ENCODE results near the gene IL27RA. TPM values are rescaled to one million over a fixed set of nuclear protein-coding genes. Genes with fewer than 3 reads are reported as not detected.

IL27RA gene
- total and polyA plus RNA-seq, 8 donors: 0.88 to 8.2 (median 1.9) TPM

DNA sequence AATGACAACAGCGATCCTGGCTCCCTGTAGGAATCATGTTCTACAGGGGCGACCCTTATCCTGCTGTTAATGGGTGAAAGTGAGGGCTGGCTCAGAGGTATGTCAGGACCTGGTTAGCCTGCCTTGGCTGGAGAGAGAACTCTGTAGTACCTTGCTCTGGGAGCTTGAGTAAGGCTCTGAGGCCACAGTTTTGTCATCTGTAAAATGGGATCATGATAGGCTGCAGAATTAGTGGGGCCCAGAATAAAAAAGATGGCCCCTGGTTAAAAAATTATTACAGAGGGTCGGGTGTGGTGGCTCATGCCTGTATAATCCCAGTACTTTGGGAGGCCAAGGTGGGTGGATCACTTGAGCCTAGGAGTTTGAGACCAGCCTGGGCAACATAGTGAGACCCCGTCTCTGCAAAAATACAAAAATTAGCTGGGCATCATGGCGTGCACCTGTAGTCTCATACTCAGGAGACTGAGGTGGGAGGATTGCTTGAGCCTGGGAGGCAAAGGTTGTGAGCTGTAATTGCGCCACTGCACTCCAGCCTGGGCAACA, 69.5 kb downstream of the IL27RA start:
- no peak for FAIRE-seq
- intact Hi-C loops (cut with DNase I): no loop called here

DNA sequence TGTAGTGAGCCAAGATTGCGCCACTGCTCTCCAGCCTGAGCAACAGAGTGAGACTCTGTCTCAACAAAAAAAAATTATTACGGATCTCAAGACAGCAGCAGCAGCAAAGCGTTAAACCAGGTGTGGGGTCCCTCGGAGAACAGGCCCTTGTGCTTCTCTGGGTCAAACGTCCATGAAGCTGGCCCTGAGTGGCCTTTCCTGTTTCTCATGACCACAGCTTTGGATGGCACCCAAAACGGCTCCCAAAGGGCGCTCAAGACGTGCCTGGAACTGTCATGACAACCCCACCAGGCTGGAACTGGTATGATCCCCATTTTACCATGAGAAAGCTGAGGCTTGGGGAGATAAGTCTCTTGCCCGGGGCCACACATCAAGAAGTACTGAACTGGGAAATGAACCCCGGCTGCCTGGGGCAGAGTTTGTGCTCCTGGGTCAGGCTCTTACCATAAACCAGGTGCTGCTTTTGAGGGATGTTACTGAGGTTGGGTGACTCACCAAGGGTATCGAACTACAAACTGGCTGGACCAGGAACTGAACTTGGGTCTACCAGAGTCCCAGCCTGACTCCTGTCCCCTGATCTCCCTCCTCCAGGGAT, 70.6 kb downstream of the IL27RA start:
- DNase-seq (no peak), ATAC-seq (no peak), FAIRE-seq (no peak)
- no peak overlapping the region for H3K27ac ChIP-seq
- no peaks in the 10 kb centered on the region for H3K4me1 ChIP-seq
- TF ChIP-seq, protein P1, sequence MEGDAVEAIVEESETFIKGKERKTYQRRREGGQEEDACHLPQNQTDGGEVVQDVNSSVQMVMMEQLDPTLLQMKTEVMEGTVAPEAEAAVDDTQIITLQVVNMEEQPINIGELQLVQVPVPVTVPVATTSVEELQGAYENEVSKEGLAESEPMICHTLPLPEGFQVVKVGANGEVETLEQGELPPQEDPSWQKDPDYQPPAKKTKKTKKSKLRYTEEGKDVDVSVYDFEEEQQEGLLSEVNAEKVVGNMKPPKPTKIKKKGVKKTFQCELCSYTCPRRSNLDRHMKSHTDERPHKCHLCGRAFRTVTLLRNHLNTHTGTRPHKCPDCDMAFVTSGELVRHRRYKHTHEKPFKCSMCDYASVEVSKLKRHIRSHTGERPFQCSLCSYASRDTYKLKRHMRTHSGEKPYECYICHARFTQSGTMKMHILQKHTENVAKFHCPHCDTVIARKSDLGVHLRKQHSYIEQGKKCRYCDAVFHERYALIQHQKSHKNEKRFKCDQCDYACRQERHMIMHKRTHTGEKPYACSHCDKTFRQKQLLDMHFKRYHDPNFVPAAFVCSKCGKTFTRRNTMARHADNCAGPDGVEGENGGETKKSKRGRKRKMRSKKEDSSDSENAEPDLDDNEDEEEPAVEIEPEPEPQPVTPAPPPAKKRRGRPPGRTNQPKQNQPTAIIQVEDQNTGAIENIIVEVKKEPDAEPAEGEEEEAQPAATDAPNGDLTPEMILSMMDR (IDR thresholded peaks at IDR 0.05): no peak
- peaks cover 0 to 7% (median 4%) of the 10 kb centered on the region in 3 donors for H3K36me3 ChIP-seq
- intact Hi-C loops (cut with DNase I): no loop called here
- no peak overlapping the region for H3K4me3 ChIP-seq
- 81 to 83% methylated on average over 11 of the region's 11 CpGs for WGBS, 2 donors
- no peaks in the 10 kb centered on the region for H3K27me3 ChIP-seq
- no peaks in the 10 kb centered on the region for H3K9me3 ChIP-seq

More for the DNA sequence above, 69.5 kb downstream of the IL27RA start:
- H3K36me3 ChIP-seq: peaks cover 0 to 7% (median 4%) of the 10 kb centered on the region in 3 donors
- no peak overlapping the region for H3K27ac ChIP-seq
- no peaks in the 10 kb centered on the region for H3K9me3 ChIP-seq
- H3K27me3 ChIP-seq: no peaks in the 10 kb centered on the region
- ATAC-seq (no peak), DNase-seq (no peak)
- WGBS, 2 donors: 91 to 95% methylated on average over 6 of the region's 6 CpGs
- H3K4me1 ChIP-seq: no peaks in the 10 kb centered on the region
- no peak overlapping the region for H3K4me3 ChIP-seq
- TF ChIP-seq, protein P1 (IDR thresholded peaks at IDR 0.05): no peak

DNA sequence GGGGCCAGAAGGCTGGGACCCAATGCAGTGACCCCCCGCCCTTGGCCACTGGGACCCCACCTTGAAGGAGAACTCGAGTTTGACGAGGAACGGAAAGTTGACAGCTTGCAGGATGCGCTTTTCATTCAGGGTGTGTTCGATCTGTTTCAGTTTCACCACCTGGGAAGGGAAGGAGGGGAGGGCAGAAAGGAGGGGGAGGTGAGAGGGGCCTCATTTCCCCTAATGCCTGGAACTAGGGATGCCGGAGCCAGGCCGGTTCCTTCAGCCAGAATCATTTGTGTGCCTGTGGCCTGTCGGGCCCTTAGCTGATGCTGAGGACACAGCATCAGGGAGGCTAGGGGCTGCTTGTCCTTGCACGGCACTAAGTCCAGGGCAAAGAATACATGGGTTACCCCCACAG, 71.2 kb downstream of the IL27RA start:
- H3K27me3 ChIP-seq: no peaks in the 10 kb centered on the region
- TF ChIP-seq, protein P1 (IDR thresholded peaks at IDR 0.05): no peak
- H3K9me3 ChIP-seq: no peaks in the 10 kb centered on the region
- 92 to 95% methylated on average over 10 of the region's 10 CpGs for WGBS, 2 donors
- peaks cover 0 to 7% (median 4%) of the 10 kb centered on the region in 3 donors for H3K36me3 ChIP-seq
- intact Hi-C loops (cut with DNase I): no loop called here
- ATAC-seq (no peak), FAIRE-seq (no peak), DNase-seq (no peak)
- H3K4me3 ChIP-seq: no peak overlapping the region
- H3K4me1 ChIP-seq: no peaks in the 10 kb centered on the region
- H3K27ac ChIP-seq: no peak overlapping the region

Other genes with a start within 250 kb of the IL27RA start
- gene ZSWIM4, start 236.3 kb upstream of the IL27RA start, total RNA-seq: 1 to 10 TPM; 1.9 to 9.3 (median 3.4) TPM
- gene ZSWIM4, start 236.3 kb upstream of the IL27RA start, polyA plus RNA-seq: 1 to 10 TPM; 3.9 to 5.5 TPM
- 1 to 10 TPM in 1 of 6 donors, under 1 TPM in 3, not detected in 2; 0.39 to 1.4 (median 0.62) TPM for gene NANOS3, start 154.6 kb upstream of the IL27RA start, total RNA-seq
- gene NANOS3, start 154.6 kb upstream of the IL27RA start, polyA plus RNA-seq: 1 to 10 TPM in 1 of 2 donors, under 1 TPM in 1; 0.65 to 3.1 TPM
- 1 to 10 TPM; 2.6 to 4.5 (median 3.9) TPM for gene BRME1, start 125.6 kb upstream of the IL27RA start, total RNA-seq
- 10 to 100 TPM in 1 of 2 donors, 1 to 10 TPM in 1; 8.1 to 15.3 TPM for gene BRME1, start 125.6 kb upstream of the IL27RA start, polyA plus RNA-seq
- 10 to 100 TPM; 23.0 to 29.7 (median 26.2) TPM for gene CC2D1A, start 125.6 kb upstream of the IL27RA start, total RNA-seq
- gene CC2D1A, start 125.6 kb upstream of the IL27RA start, polyA plus RNA-seq: 10 to 100 TPM; 57.5 to 78.6 TPM
- 1 to 10 TPM in 1 of 6 donors, under 1 TPM in 3, not detected in 2; 0.25 to 2.0 (median 0.84) TPM for gene PODNL1, start 93.3 kb upstream of the IL27RA start, total RNA-seq
- gene PODNL1, start 93.3 kb upstream of the IL27RA start, polyA plus RNA-seq: under 1 TPM; 0.40 to 0.76 TPM
- gene DCAF15, start 79.3 kb upstream of the IL27RA start, total RNA-seq: 10 to 100 TPM in 3 of 6 donors, 1 to 10 TPM in 3; 7.8 to 15.2 (median 10.3) TPM
- 10 to 100 TPM; 37.8 to 50.7 TPM for gene DCAF15, start 79.3 kb upstream of the IL27RA start, polyA plus RNA-seq
- 10 to 100 TPM in 1 of 6 donors, 1 to 10 TPM in 5; 5.5 to 10.6 (median 6.8) TPM for gene RFX1, start 25.4 kb upstream of the IL27RA start, total RNA-seq
- gene RFX1, start 25.4 kb upstream of the IL27RA start, polyA plus RNA-seq: 10 to 100 TPM; 11.7 to 55.6 TPM
- gene RLN3, start 3.6 kb upstream of the IL27RA start, total RNA-seq: not detected
- not detected for gene RLN3, start 3.6 kb upstream of the IL27RA start, polyA plus RNA-seq
- gene PALM3, start 30.3 kb downstream of the IL27RA start, total RNA-seq: 10 to 100 TPM in 5 of 6 donors, 1 to 10 TPM in 1; 5.6 to 21.2 (median 15.9) TPM
- gene PALM3, start 30.3 kb downstream of the IL27RA start, polyA plus RNA-seq: 100 to 1,000 TPM in 1 of 2 donors, 10 to 100 TPM in 1; 61.9 to 155 TPM
- 1 to 10 TPM; 6.4 to 9.4 (median 7.4) TPM for gene MISP3, start 41.0 kb downstream of the IL27RA start, total RNA-seq
- 10 to 100 TPM; 13.3 to 21.4 TPM for gene MISP3, start 41.0 kb downstream of the IL27RA start, polyA plus RNA-seq
- not detected for gene C19orf67, start 54.0 kb downstream of the IL27RA start, total RNA-seq
- gene C19orf67, start 54.0 kb downstream of the IL27RA start, polyA plus RNA-seq: not detected
- 10 to 100 TPM in 4 of 6 donors, 1 to 10 TPM in 2; 7.9 to 24.3 (median 15.1) TPM for gene SAMD1, start 59.0 kb downstream of the IL27RA start, total RNA-seq
- gene SAMD1, start 59.0 kb downstream of the IL27RA start, polyA plus RNA-seq: 10 to 100 TPM; 17.2 TPM
- gene PRKACA, start 86.0 kb downstream of the IL27RA start, total RNA-seq: 10 to 100 TPM; 25.3 to 42.9 (median 35.5) TPM
- 10 to 100 TPM; 27.5 to 28.2 TPM for gene PRKACA, start 86.0 kb downstream of the IL27RA start, polyA plus RNA-seq
- gene ASF1B, start 104.8 kb downstream of the IL27RA start, total RNA-seq: 1 to 10 TPM in 2 of 6 donors, under 1 TPM in 4; 0.14 to 1.1 (median 0.41) TPM
- under 1 TPM; 0.30 to 0.70 TPM for gene ASF1B, start 104.8 kb downstream of the IL27RA start, polyA plus RNA-seq
- 10 to 100 TPM in 2 of 6 donors, 1 to 10 TPM in 4; 8.3 to 11.7 (median 9.6) TPM for gene ADGRL1, start 174.4 kb downstream of the IL27RA start, total RNA-seq
- gene ADGRL1, start 174.4 kb downstream of the IL27RA start, polyA plus RNA-seq: 10 to 100 TPM; 10.1 to 16.8 TPM

All from pancreas (tissue), 10 donors.